Peyer's patch (tissue), 4 donors: ENCODE data around the gene BEGAIN.

Experiments used
- POLR2A ChIP-seq, 2 donors: fragments of 450-650 bp; IDR thresholded peaks; one replicate each; pipeline ENCODE4 v1.5.1; 2017; ENCODE audit warnings: antibody characterized with exemption in 2 of 2, mild to moderate bottlenecking in 2 of 2, moderate library complexity in 2 of 2
- TF ChIP-seq, protein P1 (sequence below), 6 experiments: fragments of 450-650 bp in 4 of 6; fragments of 200-600 bp in 2 of 6; sonication (generic) in 1 of 6; IDR thresholded peaks; one replicate each; pipeline ENCODE4 v1.5.1; 2017 to 2019; ENCODE audit warnings: antibody characterized with exemption in 6 of 6, mild to moderate bottlenecking in 3 of 6, moderate library complexity in 1 of 6

DNA sequence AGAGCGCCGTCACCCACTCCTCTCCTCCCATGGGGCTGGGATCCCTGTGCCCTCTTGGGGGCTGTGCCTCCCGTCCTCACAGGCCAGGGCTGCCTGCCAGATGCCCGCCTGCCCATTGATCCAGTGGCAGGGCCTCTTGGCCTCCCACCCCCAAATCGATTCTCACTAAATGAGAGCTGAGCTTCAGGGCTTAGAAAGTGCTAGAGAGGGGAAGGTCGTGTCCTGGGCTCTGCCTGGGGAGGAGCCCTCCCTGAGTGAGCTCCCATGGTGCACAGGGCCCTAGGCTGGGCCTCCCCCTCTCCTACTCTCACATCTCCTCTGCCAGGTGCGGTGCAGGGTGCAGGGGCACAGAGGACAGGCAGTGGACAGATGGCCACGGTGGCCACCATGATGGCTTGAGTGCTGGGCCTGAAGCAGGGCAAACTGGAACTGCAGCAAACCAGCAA lies 9.2 kb downstream of the BEGAIN start:
- TF ChIP-seq, protein P1, sequence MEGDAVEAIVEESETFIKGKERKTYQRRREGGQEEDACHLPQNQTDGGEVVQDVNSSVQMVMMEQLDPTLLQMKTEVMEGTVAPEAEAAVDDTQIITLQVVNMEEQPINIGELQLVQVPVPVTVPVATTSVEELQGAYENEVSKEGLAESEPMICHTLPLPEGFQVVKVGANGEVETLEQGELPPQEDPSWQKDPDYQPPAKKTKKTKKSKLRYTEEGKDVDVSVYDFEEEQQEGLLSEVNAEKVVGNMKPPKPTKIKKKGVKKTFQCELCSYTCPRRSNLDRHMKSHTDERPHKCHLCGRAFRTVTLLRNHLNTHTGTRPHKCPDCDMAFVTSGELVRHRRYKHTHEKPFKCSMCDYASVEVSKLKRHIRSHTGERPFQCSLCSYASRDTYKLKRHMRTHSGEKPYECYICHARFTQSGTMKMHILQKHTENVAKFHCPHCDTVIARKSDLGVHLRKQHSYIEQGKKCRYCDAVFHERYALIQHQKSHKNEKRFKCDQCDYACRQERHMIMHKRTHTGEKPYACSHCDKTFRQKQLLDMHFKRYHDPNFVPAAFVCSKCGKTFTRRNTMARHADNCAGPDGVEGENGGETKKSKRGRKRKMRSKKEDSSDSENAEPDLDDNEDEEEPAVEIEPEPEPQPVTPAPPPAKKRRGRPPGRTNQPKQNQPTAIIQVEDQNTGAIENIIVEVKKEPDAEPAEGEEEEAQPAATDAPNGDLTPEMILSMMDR (IDR thresholded peaks at IDR 0.05) = no peak
- no peak for TF ChIP-seq POLR2A (IDR thresholded peaks at IDR 0.05)
